GM19193 (cell line): ENCODE data around the gene UNK.

ENCODE experiments used
- POLR2A ChIP-seq: IDR thresholded peaks from 4 replicates; pipeline ENCODE4 v1.6.1; 2011; ENCODE audit not compliant: insufficient read depth, insufficient read length; ENCODE audit errors: extremely low read depth

UNK gene

DNA sequence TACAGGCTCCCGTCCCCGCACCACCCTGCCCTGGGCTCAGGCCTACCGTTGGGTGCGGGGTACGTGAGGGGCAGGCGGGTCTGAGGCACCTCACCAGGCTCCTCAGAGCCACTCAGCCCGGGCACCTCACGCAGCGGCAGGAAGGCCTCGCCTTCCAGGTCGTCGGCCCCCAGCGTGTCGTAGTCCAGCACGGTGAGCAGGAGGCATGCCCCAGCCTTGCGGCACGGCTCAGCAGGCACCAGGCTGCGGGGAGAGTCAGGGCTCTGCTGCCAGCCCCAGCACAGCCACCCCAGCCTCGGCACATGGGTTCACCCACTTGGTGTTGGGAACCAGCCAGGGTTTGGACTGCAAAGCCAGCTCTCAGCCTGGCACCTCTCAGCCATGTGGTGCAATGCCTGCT lies 44.1 kb downstream of the UNK start:
- no peak for TF ChIP-seq POLR2A

DNA sequence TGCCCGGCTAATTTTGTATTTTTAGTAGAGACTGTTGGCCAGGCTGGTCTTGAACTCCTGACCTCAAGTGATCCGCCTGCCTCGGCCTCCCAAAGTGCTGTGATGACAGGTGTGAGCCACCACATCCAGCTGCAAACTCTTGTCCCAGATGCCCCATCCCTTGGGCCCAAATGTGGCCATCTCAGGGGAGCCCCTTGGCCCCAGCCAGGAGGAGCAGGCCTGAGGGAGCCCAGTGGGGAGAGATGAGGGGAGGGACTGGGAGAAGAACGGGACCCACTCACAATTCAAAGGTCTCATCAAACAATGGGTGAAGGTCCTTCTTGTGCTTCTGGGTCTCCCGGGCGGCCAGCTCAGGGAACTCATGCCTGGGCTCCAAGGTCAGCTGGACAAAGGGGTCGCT lies 45.1 kb downstream of the UNK start:
- TF ChIP-seq POLR2A = no peak

DNA sequence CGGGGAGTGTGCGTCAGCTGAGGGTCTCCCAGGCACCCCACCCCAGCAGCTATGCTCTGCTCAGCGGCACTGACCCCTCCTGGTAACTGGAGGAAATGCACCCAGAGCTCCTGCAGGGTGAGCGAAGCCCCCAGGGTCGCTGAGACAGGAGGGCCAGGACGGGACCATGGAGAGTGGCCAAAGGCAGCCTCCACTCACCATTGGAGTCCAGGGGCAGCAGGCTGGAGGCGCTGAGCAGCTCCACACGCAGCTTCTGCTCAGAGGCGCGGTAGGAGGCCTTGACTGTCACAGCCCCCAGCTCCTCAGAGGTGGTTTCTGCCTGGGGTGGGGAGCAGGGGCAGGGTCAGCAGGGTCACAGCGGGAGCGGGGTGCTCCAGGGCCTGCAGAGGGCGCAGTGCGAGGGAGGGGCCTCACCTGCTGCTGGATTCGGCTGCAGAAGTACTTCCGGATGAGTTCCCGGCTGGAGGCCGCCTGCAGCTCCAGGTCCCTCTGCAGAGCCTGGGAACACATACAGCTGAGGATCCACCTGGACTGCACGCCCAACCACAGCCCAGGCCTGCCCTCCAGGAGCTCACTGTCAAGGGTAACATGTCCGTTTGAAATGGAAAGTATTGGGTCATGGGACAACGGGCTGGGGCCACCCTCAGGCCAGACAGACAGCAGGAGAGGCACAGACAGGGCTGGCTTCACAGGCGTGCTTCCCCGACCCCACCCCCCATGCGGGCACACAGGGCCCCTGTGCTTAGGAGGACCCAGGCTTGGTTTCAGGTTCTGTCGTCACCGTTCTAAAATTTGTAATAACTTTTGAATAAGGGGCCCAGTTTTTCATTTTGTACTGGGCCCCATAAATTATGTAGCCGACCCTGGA lies 45.8 kb downstream of the UNK start:
- TF ChIP-seq POLR2A = no peak

DNA sequence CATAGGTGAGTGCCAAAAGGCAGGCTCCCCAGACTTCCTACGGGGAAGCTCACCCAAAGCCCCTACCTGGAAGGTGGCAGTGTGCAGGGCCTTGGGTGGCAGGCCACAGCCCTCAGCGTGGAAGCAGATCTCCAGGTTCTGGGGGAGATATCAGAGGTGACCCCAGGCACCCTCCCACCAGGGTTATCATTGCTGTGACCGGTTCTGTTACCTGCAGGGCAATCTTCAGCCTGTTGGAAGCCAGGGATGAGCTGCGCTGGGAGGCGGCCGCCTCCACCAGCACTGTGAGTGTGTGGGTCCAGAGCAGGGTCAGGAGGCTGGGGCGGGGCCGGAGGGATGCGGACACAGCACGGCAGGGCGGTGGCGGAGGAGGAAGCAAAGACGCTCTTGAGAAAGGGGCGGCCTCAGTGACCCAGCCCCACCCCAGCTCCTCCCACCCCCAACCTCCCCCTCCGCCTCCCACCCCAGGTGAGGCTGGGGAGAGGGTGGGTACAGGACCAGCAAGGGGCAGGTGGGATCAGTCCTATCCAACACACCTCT lies 46.5 kb downstream of the UNK start:
- no peak for TF ChIP-seq POLR2A

DNA sequence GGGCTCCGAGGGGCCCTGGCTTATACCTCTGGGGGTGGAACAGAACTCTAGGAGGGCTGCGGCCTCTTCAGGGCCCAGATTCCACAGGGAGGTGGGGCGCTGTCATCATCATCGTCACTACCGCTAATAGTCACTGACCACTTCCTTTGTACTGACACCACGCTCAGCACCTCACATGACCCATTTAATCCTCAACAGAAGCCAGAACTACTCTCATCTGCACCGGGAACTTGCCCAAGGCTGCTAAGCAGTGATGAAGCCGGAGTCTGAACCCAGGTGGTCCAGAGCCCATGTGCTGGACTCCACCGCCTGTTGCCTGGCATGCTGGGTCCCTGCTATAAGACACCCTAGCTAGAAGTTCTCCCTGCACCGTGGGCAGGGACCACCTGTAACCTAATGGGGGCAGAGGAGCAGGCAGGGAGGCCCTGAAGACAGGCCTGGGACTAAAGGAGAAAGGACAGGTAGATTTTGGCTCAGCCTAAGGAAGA lies 47.6 kb downstream of the UNK start:
- TF ChIP-seq POLR2A = no peak

DNA sequence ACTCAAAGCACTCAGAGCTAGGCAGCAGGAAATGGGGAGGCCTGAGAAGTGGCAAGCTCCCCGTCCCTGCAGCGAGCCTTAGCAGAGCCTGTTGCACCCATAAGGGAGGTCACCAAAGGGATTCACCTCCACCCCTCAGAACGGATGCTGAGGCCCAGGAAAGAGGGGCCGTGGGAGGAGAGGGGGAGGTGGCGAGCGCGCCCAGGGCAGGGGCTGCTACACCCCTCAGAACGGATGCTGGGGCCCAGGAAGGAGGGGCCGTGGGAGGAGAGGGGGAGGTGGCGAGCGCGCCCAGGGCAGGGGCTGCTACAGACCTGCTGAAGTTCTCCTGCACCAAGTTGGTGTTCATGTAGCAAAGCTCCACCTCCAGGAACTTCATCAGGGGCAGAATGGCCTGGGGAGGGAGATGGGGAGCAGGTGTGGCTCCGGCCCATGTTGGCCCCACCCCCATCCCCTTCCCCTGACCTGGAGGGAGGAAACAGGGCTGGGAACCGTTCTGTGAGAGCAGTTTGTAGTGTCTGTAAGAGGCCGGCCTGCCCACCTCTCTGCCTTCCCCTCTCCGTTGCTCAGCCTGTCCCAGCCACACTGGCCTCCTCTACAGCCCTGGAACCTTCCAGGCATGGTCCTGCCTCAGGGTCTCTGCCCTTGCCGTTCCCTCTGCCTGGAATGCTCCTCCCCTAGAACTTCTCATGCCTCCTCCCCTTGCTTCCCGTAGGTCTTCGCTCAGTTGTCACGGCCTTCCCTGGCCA lies 48.2 kb downstream of the UNK start:
- no peak for TF ChIP-seq POLR2A

DNA sequence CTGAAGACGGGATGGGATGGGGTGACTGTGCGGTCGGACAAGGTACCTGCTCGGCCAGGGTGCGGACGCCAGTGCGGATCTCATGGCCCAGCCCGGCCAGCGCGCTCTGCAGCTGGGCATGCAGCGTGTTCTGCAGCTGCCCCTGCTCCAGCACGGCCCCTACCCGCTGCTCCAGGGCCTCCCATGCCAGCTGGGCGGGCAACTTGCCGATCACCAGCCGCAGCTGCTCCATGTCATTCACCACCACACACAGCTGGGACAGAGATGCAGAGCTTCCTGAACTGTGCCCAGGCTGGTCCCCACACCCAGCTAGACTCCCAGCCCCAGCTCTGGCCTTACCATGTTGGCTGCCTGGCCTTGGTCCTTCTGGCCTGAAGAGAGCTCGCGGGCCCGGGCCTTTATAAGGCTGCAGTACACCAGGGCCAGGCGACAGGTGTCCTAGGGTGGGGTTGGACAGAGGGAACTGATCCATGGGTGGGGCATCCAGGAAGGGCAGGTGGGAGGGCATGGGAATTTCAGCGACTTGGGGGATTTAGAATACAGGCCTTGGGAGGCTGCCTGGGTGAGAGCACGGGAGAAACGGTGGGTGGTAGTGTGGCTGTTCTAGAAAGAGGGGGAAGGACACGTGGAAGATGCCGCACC lies 49.8 kb downstream of the UNK start:
- no peak for TF ChIP-seq POLR2A

DNA sequence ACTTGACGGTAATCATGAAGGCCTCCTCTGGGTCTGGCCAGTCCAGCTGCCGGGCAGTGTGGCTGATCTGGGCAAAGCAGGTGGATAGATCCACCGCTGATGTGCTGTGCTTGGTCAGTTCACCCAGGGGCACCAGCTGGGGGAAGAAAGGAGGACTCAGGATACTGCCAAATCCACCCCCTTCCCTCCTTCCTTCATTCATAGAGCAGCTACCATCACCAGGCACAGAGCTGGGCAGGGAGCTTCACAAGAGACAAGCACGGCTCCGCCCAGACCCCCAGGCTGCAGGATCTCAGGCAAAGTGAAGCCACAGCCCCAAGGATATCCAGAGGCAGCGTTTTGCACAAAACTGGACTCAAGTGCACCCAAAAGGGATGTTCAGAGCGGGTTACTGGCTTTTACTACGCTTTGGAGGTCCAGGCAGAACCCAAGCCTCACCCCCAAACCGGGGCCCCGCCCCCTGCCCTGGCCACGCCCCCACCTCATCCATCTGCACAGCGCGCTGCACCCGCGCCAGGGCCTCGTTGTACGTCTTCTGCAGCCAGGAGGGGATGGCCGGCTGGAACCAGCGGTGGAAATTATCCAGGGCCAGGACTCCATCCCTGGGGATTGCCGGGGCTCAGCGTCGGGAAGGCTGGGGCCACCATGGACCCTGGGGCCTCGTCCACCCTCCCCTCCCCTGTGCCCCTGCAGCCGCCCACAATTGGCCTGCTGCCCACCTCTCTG lies 50.5 kb downstream of the UNK start:
- TF ChIP-seq POLR2A = no peak

DNA sequence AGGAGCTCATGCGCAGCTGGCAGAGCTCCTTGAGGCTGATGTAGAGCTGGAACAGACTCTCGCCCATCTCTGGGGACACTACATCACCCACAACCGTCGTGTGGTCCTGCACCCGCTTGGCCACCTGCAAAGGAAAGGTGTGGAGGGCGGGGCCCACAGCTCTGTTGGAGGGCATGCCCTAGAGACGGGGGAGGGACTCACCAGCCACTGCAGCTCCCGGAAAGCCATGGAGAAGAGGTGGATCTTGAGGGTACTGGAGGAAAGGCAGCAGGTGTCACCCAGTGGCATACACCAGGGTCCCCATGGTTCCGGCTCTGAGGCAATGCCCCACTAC lies 51.0 kb downstream of the UNK start:
- no peak for TF ChIP-seq POLR2A

DNA sequence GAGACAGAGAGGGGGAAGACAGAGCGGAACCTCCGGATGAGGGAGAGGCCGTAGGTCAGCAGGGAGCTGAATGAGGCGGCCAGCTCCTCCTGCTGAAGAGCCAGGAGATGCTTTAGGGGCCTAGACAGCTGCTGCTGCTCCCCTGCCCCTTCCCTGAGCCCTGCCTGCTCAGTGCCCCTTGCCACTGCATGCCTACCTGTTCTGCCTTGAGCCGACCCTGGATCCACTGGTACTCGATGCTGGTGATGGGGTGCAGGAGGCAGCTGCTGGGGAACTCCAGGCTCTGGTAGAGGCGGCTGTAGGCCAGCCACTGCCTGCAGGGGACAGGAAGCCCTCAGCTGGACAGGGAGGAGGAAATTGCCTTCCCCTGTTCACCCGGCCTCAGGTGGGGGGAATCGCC lies 52.0 kb downstream of the UNK start:
- TF ChIP-seq POLR2A = peak; percentile 22

DNA sequence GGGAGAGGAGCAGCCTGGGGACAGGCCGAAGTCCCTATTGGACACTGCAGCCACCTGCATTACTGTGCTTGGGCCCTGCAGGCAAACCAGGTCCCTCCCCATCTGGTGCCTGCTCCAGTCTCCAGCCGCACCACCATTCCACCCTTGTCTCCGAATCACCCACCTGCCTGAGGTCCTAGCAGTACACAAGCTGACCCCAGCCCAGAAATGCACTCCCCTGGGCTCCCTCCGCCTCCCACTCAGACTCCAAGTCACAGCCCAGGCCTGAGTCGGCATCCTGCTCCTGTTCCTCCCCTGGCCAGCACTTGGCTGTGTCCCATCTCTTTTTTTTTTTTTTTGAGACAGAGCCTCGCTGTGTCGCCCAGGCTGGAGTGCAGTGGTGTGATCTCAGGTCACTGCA lies 53.3 kb downstream of the UNK start:
- TF ChIP-seq POLR2A = no peak

DNA sequence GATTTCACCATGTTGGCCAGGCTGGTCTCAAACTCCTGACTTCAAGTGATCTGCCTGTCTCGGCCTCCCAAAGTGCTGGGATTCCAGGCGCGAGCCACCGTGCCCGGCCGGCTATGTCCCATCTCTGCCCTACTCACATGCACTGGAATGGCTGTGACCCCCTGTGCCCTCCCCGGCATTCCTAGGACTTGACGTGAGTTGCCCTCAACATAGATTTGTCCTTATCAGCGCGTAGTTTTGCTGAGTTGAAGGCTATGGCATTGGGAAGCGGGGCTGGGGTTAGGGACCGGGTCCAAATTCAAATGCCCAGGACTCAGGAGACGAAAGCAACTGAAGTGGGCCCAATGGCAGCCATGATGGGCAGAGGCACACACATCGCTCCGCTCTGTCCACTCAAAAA lies 53.8 kb downstream of the UNK start:
- no peak for TF ChIP-seq POLR2A

DNA sequence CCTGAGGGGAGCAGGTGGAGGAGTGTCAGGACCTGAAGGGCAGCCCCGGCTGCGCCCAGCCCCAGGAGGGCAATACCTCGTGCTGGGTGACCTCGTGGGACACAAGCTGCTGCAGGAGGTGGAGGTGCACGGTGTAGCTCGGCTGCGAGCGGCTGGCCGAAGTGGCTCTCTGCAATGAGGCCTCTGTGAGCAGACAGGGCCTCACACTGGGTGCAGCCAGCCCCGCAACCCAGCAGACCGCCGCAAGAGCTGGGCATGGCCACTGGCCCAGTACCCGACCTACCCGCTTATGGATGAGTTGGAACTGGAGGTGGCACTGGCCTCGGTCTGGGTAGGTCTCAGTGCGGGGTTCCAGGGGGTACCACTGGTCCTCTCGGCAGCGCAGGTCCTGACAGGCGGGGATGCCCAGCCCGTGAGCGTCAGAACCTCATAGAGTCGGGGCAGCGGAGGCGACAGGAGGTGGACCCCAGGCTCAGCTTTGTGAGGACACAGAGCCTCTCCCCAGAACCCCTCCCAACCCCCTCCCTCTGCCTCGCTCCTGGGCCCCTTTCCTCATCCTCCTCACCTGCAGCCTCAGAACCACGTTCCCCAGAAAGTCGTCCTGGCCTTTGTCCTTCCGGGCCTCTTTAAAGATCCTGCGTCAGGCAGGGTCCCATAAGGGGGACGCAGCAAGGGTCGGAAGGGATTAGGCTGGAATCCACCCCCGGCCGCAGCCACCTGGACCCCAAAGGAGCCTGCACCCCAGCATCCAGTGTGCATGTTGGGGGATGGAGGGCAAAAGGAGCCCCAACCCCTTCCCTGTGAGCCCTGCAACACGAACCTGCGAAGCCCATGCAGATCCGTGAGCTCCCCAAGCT lies 55.6 kb downstream of the UNK start:
- TF ChIP-seq POLR2A = no peak

DNA sequence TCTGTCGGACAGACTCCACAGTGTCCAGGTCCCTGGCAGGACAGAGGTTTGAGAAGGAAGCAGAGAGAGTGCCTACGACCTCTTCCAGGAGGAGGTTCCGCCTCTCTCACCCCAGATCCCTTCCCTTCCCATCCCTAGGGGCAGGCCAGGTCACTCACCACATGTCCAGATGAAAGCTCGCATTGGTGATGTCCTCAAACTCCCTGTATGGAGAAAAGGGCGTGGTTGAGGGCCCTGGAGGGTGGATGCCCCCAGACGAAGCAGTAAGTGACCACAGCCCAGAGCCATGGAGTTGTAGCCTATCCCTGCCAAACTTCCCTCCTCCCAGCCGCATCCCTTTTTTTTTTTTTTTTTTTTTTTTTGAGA lies 56.2 kb downstream of the UNK start:
- TF ChIP-seq POLR2A = no peak
